Endometrial microvascular endothelial cells (primary cell): ENCODE data around the gene SH2D1B. TPM values are rescaled to one million over a fixed set of nuclear protein-coding genes. Genes with fewer than 3 reads are reported as not detected.

Source experiments
- in situ Hi-C: cut with HindIII; loops from 2 replicates; pipeline ENCODE4 v1.10.0; 2017; ENCODE audit warnings: low sequenced_read_pairs, low pct_unique_long_range_greater_than_20kb; ENCODE audit errors: inconsistent ontology term
- total RNA-seq: library from RNA; depleted of rRNA; stranded (reverse); fragments of >200 nt; gene quantifications from one replicate; pipeline ENCODE4 v1.2.3, GENCODE V29; 2015; ENCODE audit errors: inconsistent ontology term

The SH2D1B gene
- total RNA-seq, 1 donor from 2014 or later = not detected

DNA sequence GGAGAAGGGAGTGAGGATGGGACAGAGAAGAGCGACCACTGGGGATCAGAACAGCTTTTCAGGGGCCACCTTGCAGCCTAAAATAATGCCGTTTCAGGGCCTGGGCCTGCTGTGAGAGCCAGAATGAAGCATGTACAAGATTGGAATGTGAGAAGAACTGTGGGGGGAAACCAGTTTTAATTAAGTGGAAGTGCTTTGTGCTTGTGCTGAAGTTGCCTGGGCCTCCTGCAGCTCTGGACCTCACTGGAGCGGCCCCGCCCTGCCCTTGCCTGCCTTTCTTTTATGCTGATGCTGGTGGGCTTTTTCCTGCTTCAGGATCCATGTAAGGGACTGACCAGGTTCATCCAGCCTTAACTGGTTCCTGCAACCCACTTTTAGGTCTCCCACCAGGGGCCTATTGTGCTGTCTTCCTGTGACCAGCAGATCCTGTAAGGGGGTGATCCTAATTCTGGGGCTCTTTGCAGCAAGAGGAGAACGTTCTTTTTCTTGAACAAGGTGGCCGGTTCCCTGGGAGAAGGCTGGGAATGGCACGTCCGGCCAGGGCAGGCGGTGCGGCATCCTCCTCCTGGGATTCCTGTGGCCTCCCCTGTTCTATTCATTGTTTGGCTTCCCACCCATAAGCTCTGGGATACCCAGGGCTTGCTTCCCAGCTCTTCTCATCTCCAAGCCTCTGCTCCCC is 27.2 kb downstream of the SH2D1B start:
- in situ Hi-C loops = no loop called here

DNA sequence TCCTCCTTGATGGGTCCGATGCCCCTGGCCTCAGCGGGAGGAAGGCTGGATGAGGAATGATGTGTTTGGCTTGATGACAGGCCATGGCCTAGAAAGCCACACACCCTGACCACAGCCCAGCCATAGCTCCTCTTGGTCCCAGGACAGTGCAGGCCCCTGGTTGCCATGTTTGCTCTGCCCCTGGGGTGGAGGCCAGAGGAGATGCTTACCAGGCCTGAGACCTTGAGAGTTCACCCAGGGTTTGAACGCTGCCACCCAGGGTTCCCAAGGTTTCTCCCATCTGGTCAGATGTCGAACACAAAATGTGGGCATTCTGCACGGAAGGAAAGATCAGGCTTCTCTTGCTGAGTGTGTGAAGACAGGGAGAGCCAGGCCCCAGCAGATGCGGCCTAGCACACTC is 27.8 kb downstream of the SH2D1B start:
- in situ Hi-C loops = no loop called here

DNA sequence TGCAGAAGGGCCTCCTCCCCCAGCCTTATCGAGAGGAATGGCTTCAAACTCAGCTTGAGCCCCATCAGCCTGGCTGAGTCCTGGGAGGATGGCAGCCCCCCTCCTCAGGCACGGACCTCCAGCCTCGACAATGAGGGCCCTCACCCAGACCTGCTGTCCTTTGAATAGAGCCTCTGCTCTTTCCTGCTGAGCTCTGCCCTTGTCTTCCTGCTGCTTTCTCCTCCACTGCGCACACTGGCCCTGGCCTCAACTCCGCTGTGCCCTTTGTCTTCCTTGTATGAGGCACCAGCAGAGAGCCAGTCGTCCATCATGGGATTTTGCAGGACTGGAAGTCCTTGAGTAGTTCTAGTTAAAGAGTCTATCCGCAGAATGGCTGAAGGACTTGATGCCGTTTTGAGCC is 28.4 kb downstream of the SH2D1B start:
- in situ Hi-C loops = no loop called here

DNA sequence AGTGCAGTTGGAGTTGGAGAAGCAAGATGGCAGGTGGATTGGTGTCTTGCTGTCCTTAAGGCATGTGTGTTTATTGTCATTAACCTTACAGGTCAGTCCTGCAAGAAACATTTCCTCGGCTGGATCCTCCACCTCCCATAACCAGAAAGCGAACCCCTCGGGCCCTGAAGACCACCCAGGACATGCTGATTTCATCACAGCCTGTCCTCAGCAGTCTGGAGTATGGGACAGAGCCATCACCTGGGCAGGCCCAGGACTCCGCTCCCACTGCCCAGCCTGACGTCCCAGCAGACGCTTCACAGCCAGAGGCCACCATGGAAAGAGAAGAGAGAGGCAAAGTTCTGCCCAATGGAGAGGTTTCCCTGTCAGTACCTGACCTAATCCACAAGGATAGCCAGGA is 28.8 kb downstream of the SH2D1B start:
- in situ Hi-C loops = no loop called here

DNA sequence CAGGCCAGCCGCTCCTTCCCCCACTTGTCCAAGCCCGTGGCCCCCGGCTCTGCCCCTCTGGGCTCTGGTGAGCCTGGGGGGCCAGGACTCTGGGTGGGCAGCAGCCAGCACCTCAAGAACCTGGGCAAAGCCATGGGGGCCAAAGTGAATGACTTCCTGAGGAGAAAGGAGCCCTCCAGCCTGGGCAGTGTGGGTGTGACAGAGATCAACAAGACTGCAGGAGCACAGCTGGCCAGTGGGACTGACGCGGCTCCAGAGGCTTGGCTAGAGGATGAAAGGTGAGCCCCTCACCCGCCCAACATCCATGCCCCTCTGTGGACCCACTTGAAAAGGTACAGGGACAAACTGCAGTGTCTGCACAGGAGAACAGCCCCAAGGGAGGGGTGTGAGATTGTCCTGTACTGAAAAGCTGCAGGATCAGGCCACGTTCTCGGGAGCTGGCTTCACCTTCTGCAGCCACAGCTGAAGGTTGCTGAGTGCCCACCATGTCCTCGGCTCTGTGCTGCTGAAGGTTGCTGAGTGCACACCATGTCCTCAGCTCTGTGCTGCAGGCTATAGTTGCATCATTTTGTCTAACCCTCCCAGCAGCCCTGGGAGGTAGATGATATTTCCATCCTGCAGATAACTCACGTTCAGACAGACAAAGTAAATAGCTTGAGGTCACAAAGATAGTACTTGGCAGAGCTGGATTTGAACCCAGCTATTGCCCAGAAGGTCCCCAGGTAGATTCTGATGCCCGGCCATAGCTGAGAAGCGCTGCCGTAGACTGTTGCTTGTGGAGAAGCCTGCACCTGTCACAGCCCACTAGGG is 29.8 kb downstream of the SH2D1B start:
- in situ Hi-C loops = no loop called here

DNA sequence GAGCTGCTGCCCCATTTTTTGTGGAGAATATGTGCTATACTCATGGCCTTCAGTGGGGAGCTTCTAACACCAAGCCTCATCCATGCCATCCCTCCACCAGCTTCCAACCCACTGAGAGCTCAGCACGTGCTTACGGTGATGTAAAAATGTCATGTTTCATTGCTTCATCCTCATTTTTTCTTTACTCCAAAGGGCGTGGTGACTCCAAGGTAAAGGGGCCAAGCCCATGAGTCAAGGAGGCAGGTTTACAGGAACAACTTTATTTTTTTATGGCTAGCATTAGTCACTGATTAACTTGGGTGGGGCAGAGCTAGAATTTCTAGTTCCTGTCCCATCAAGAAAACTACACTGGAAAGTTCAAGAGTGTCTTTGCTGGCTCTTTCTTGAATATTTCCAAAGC is 30.6 kb downstream of the SH2D1B start, which contains the start of gene C1orf226:
TSS of gene C1orf226 (plus strand) at position 346 of the 400 bp plus-strand sequence. CDS start 174 bp downstream, outside the sequence.
- in situ Hi-C loops = no loop called here

DNA sequence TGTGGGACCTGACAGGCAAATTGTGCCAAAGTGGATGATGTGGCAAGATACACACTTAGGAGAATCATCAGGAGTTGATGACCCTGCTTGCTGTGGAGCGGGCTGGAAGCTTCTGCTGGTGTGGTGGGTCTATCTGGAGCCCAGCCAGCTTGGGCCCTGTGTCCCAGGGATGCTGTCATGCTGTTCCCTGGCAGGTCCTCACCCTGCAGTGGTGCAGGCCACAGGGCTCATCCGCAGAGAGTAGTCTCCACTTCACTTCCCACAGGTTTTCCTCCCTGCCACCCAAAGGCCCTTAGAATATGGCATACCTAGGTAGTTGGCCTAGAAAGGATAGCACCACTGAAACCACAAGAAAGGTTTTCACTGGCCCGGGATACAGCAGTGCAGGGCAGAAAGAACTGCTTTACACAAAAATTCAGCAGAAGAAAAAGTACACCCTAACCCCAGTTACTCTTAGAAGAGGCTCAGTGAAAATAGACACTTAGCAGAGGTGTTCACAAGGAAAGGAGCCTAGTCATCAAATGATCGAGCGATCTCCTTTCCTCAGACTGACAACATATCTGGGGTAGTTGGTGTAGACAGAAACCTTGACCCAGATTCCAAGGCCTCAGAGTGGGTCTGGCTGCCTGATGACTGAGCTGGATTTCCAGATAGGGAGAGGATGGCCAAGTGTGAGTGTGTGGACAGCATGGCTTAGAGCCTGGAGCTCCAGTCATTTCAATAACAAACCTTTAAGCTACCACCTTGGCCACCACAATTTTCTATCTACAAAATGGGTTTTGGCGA is 31.7 kb downstream of the SH2D1B start:
- in situ Hi-C loops = no loop called here

DNA sequence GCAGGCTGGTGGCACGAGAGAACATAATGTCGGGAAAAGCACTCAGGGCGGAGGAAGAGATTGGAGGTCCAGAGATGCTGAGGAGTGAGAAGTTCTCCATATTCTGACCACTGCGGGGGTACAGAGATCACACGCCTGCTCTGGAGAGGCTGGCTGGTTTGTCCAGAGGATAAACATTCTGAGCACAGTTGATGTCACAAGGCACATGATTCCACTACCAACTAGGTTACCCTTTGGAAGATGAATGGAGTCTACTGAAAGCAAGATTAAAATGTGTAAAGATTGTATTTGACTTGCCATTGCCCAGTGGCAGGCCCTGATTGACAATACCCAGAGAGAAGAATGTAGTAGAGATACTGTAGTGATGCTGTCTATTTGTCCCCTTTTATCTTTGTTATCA is 35.2 kb downstream of the SH2D1B start, which contains the start of gene SPATA46:
TSS of gene SPATA46 (minus strand) at position 164 of the 400 bp plus-strand sequence. CDS start at position 100, 64 bp downstream.
- in situ Hi-C loops = no loop called here

DNA sequence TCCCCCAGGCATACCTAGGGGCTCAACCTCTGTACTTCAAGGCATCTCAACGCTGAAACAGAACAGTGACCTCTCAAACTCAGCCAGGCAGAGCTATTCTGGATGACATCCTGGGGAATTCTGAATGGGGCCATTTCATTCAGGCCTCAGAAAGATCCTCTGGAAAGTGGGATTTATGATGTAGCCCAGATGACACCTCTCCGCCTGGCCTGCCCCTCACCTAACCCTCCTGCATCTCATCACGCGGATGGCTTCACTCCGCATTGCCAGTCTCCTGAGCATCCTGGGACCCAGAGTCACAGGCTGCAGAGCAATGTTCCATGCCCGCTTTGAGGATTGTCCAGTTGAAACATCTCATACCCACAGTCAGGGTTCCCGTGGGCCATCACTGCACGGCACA is 36.5 kb downstream of the SH2D1B start:
- in situ Hi-C loops = no loop called here

DNA sequence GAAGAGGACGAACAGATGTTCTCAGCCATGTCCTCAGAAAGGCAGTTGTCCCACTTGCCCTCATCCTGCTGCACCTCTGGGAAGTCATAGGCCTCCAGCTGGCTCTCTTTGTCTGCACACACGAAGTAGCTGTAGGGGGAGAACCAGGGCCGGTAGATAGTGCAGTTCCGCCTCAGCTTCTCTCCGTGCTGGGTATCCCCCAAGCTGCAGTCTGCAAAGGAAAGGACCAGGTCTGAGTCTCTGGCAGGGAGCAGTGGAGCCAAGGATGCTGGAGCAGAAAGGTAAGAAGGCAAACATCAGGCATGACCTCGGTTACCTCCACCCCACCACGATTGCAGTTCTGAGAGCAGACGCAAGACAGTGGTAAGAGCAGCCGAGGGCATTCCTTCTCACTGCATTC is 37.5 kb downstream of the SH2D1B start:
- in situ Hi-C loops = no loop called here

DNA sequence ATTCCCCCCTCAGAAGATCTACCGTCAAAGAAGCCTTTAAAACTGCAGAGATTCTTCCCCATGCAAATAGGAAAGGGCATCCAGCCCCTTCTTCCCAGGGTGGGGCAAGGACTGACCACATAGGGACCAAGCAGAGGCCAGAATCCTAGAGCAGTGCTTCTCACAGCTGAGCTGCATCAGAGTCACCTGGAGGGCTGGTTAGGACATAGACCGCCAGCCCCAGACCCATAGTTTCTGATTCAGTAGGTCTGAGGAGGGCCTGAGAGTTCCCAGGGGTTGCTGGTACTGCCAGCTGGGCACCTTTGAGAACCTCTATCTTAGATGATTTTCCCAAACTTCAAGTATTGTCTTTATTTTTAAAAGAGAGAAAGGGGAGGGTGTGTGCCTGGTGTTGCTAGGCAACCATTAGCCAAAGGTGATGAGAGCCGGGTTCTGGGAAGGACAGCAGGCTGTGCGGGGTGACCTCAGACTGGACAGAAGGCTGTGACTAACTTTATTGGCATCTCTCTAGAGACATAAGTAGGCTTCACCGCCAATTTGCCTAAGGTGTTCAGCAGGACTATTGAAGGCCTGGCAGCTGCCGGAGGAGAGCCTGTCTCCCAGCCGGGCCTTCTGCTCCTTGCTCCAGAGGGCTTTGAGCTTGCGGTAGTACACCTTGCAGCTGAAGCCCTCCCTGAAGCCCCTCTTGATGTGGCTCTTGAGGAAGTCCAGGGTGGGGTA is 38.2 kb downstream of the SH2D1B start:
- in situ Hi-C loops = no loop called here

DNA sequence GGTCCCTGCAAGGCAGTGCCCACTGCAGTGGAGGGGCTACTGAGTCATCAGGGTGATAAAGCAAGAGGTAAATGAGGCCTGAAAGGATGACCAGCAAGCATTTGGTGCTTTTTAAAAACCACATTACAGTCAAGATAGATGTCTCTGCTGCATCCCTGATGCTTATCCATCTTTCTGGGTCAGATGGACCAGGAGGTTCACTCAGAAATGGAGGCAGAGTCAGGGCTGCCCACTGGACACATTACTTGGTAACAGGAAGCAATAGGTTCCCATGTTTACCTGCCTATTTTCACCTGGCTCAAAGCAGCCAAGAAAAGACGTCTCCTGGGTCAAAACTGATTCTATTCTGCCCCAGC is 38.9 kb downstream of the SH2D1B start:
- in situ Hi-C loops = no loop called here

DNA sequence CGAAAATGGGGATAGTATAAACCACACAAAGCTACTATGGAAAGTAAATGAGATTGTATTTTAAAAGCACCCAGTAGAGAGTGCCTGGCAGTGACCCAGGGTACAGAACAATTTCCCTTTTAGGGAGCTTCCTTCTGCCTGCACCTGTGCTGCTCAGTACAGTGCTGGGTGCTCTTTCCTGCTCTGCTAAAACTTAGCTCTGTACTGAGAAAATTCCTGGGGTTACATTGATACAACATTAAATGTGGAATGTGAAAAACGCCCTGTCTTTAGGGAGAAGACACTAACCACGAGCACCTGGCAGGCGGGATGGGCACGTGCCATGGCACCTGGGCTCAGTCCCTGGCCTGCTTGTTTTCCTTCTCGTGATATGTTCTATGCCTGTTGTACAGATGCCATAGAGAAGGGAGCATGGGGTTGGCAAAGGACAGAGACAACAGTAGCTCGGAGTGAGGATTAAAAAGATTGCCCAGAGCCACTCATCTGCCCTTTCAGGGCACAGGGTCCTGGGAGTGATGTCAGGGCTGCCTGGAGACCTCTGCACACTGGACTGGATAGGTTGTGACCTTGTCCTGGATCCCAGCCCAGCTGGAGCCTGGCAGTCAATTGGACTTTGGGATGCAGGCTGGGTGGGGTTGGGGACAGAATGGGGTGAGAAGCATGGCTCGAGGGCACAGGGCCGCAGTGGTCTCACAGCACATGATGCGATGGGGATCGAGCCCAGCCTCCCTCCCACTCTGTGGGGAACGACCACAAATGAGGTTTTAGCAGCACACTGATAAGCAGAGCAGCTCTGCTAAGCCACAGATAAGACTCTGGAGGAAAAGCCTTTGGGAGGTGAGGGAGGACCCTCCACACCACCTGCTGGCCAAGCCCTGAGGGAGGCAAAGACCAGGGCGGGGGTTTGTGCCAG is 39.5 kb downstream of the SH2D1B start:
- in situ Hi-C loops = no loop called here

DNA sequence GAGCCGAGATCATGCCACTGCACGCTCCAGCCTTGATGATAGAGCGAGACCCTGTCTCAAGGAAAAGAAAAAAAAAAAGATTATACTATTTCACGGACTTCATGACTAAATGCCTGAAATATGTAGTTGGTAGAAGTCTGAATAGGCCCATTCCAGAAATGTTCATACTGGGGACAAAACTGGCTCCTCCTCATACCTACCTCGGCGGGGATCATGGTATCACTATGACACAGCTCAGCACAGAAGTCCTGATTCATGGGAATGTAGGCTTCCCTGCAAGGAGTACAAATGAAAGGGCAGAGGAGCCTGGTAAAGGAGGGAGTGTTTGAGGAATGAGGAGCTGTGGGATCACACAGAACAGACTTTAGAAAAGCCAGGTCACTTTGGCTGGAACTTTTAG is 40.3 kb downstream of the SH2D1B start:
- in situ Hi-C loops = no loop called here

DNA sequence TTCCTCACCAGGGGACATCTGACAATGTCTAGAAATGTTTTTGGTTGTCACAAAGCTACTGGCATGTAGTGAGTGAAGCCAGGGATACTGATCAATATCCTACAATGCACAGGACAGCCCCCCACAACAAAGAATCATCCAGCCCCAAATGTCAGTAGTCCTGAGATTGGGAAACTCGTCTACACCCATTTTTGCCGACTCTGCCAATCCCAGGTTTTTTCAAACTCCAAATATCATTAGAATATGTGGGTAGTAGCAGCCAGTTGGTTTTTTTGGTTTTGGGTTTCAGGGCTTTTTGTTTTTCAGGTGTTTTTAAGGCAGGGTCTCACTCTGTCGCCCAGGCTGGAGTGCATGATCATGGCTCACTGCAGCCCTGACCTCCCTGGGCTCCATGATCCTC is 41.2 kb downstream of the SH2D1B start:
- in situ Hi-C loops = no loop called here

DNA sequence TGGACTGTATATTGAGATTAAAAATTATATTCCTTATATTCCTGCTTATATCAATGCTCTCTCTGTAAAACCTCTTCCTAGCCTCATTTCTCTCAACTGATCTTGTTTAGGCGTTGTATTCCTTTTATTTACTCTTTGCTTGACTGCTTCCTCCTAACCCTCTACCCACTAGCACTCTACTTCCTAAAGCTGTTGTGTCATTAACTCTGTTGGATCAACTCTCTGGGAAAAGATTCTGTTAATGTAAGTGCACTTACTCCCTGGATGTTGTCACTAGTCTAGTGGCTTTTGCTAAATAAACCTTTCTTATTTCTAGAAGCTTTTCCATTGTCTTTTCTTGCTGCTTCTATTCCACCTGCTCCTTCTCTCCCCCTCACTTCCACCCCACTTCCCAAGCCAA is 41.8 kb downstream of the SH2D1B start:
- in situ Hi-C loops = no loop called here

DNA sequence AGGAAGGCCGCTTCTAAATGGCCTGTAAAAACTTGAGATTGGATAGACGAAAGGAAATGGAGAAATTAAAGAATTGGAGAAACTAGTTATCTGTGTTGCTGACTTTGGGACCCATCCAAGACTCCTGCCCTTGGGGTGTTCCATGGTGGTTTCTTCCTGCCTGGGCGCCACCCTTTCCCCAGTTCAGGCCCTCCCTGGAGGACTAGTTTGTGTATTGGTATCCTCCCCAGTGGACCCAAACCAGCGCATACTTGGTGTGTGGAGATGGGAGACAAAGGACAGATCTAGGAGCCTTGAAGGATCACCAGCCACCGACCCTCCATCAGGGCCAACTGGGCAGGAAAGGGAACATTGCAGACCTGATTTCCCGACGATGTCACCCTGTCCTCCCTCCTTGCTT is 42.4 kb downstream of the SH2D1B start:
- in situ Hi-C loops = no loop called here

DNA sequence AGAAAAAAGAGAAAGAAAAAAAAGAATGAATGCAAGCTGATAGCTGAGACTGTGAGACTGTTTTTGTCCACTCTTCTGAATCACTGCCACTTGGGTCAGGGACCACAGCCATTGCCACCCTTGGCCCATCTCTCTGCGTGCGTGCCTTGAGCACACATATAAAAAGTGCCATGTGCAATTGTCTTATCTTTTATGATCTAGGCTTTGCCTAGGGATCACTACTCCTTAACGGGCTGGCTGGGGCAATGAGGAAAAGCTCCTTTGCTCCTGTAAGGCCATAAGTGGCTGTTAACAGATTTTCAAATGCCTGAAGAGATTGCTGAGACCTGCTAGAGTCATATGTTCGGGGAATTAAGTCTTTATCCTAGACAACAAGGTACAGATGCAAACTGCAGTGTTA is 43.5 kb downstream of the SH2D1B start:
- in situ Hi-C loops = no loop called here
